IPS-11a (cell line): ENCODE data around the gene SUPT6H.
"Not testable (repeated sequence)": the region's sequence is repeated elsewhere in the genome, so short reads cannot be mapped to it uniquely, and the experiment has no call there.

Source experiments
- H3K4me3 ChIP-seq: one replicate; pipeline ENCODE4 v1.5.1; 2013; ENCODE audit warnings: low read depth, low read length, control low read depth

SUPT6H gene

DNA sequence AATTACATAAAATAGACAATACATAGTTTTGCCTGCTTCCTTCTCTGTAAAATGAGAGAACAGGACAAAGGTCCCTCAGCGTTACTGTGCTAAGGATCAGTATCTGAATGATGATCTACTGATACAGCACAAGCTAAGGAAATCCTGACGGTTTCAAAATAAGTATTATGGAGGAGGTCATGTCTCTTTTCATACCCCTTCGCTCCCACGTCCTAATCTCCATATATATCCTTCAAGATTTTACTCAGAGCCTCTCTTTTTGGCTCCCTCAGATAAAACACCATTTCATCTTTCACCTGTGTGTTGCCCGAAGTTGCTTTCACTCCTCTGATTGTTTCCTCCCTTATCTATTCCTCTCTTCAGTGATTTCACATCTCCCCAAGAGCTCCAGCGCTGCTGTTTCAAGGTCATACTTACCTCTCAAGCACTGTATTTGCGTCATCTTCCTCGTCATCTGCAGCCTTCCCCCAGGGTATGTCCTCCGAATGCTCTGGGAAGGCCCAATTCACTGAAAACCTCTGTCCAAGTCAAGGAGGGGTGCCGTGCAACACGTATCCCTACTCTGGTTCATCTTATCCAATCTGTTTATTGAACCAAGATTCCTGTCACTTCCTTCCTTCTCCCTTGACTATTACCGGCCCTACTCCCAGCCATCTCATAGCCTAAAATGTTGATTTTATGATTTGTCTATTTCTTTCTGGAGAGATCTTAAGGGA lies 15.8 kb upstream of the SUPT6H start:
- no peak overlapping the region for H3K4me3 ChIP-seq

DNA sequence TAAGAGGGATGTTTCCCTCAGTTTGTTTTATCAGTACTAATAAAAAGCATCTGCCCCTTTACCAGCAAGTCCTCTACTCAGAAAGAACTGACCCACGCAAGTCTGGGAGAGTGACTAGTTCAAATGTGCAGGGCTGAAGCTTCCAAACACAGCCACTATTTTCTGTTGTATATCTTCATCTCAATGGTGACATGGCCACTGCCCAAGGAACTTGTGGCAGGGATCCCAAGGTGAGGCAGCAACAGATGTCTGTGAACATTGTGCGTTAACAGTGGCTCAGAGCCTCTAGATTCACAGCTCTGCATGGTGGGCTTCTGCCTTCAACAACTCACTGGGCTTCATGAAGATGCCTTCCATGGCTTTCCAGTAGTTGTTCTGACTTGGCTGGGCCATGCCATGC lies 13.3 kb upstream of the SUPT6H start:
- H3K4me3 ChIP-seq = no peak overlapping the region

DNA sequence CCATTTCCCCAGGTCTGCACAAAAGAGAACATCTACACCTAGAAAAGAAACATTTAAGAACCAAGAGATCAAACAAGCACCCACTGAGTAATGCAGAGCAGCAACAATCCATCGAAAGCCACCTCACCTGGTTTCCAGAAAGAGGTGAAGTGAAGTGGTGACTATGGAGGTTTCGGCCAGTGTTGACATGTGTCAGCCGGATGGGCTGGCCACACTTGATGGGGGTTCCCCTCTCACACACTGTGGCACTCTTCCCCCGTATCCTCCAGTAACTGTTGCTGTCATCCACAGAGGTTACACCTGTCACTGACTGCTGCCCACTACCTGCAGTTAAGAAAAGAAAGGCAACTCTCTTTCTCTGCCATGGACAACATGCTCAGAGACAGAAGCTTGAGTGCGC lies 6.8 kb upstream of the SUPT6H start:
- H3K4me3 ChIP-seq = no peak overlapping the region

DNA sequence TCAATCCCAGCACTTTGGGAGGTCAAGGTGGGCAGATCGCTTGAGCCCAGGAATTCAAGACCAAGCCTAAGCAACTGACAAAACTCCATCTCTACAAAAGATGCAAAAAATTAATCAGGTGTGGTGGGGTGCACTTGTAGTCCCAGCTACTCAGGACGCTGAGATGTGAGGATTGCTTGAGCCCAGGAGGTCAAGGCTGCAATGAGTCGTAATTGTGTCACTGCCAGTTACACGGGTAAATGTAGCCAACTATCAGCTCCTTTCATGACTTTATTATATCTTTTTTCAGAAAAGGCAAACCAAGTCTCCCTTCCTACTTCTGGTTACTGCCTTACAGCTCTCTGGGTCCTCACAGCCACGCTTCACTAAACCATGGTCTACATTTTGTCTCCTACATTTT lies 4.2 kb upstream of the SUPT6H start:
- no peak overlapping the region for H3K4me3 ChIP-seq

DNA sequence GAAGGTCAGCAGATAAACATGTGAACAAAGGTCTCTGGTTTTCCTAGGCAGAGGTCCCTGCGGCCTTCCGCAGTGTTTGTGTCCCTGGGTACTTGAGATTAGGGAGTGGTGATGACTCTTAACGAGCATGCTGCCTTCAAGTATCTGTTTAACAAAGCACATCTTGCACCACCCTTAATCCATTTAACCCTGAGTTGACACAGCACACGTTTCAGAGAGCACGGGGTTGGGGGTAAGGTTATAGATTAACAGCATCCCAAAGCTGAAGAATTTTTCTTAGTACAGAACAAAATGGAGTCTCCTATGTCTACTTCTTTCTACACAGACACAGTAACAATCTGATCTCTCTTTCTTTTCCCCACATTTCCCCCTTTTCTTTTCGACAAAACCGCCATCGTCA lies 3.7 kb upstream of the SUPT6H start:
- not testable (repeated sequence) for H3K4me3 ChIP-seq

DNA sequence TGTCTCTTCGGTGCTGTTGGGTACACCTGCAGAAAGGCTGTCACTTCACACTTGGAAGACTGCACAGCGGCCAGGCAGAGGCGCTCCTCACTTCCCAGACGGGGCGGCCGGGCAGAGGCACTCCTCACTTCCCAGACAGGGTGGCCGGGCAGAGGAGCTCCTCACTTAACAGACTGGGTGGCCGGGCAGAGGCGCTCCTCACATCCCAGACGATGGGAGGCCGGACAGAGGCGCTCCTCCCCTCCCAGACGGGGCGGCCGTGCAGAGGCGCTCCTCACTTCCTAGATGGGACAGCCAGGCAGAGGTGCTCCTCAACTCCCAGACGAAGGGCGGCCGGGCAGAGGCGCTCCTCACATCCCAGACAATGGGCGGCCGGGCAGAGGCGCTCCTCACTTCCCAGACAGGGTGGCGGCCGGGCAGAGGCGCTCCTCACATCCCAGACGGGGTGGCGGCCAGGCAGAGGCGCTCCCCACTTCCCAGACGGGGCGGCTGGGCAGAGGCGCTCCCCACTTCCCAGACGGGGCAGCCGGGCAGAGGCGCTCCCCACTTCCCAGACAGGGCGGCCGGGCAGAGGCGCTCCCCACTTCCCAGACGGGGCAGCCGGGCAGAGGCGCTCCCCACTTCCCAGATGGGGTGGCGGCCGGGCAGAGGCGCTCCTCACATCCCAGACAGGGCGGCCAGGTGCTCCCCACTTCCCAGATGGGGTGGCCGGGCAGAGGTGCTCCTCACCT lies 3.1 kb upstream of the SUPT6H start:
- H3K4me3 ChIP-seq = not testable (repeated sequence)

DNA sequence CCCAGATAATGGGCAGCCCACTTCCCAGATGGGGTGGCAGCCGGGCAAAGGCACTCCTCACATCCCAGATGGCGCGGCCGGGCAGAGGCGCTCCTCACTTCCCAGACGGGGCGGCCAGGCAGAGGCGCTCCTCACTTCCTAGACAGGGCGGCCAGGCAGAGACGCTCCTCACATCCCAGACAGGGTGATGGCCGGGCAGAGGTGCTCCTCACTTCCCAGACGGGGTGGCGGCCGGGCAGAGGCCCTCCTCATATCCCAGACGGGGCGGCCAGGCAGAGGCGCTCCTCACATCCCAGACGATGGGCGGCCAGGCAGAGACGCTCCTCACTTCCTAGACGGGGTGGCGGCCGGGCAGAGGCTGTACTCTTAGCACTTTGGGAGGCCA lies 2.5 kb upstream of the SUPT6H start:
- not testable (repeated sequence) for H3K4me3 ChIP-seq

DNA sequence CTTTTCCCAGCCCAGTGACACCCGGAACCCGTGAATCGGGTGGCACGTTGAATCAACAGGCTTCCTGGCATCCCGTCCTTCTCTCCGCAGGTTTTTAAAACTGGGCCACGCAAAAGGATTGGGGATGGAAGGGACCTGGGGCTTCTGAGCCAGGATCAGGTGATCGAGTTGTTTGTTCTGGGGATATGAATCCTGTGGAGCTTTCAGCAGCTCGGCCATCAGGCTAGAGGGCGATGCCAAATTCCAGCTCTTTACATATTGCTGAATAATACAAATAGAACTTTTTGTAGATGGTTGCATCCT lies 473 bp downstream of the SUPT6H start:
- peak overlapping the region; percentile 97 for H3K4me3 ChIP-seq

DNA sequence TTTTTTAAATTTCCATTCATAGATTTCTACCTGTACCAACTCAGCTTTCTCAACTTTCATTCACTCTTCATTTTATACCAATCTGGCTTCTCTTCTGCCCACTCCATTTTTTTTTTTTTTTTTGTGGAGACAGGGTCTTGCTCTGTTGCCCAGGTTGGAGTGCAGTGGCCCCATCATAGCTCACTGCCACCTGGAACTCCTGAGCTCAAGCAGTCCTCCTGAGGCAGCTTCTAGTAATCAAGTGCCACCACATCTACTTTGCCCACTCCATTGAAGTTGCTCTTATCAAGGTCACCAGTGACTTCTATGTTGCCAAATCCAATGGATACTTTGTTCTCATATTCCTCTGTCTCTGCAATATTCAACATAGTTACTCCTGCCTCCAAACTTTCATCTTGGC lies 1.7 kb downstream of the SUPT6H start:
- H3K4me3 ChIP-seq = no peak overlapping the region

DNA sequence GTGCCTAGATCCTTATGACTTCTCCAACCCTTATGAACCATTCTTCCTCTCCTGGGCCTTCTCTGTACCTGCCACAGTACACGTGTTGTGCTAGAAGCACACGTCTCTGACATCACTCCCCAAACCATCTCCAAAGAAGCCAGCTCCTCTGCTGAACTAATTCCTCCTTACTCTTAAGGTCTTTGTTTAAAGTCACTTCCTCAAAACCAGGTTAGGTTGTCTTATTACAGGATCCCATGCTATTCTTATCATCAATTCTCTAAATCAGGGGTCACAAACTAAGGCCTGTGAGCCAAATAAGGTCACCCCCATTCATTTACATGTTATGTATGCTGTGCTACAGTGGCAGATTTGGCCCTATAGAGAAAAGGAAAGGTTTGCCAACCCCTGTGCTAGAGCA lies 4.0 kb downstream of the SUPT6H start:
- no peak overlapping the region for H3K4me3 ChIP-seq

DNA sequence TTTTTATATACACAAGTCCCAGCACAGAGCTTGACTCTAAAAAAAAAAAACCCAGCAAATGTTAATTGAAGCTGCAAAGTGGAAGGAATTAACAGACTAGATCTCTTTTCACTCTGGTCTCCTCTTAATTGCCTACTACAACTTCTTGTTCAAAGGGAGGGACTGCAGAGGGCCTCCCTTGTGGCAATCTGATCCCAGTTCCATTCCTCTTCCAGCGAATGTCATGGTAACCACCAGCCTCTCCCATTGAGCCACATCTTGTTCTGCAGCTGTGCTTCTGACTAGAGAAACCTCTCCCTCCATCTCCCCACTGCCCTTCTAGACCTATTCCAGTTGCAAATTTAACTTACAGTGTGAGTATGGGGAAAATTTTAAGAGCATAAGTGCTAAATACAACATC lies 5.9 kb downstream of the SUPT6H start:
- H3K4me3 ChIP-seq = no peak overlapping the region

DNA sequence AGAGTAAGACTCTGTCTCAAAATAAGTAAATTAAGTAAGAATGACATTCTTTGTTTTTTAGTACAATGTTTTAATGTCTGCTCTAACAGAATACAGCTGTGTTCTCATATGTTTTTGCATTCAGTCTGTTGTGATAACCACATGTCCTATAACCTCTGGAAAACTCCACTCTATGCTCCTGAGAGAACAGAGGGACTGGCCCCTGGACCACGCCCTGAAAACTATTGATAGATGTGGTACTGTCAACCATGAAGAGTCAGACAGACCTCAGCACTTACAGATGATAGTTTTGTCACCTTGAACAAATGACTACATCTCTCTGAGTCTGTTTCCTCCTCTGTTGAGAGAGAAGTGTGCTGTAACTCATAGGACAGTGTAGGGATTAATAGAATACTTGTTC lies 7.9 kb downstream of the SUPT6H start:
- no peak overlapping the region for H3K4me3 ChIP-seq

DNA sequence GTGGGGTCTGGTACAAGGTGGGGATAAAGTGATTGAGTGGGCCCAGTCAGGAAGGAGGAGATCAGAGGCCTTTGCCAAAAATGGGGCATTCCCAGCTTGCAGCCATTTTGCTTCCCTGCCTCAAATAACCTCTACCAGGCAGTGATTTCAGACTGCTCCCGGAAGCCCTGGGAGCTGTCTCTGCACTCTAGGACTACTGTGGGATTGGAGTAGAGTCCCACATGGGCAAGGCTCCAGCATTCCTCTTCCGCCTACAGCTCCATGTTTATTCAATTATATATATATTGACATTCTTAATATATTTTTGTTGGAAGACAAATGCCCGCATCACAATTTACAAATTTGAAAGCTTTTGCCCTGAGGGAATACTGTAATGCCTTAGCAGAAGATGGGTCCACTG lies 13.5 kb downstream of the SUPT6H start:
- no peak overlapping the region for H3K4me3 ChIP-seq

DNA sequence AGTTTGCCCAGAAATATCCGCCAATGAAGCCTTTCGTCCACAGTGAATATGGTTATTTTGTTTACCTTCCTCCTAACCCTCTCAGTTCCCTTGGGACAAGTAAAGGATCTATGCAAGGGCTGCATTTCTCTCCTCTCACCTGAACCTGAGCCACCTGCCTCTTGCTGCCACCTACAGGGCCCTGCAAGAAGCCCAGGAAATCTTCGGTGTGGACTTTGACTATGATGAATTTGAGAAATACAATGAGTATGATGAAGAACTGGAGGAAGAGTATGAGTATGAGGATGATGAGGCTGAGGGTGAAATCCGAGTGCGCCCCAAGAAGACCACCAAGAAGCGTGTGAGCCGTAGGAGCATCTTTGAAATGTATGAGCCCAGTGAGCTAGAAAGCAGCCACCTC lies 14.0 kb downstream of the SUPT6H start:
- no peak overlapping the region for H3K4me3 ChIP-seq

DNA sequence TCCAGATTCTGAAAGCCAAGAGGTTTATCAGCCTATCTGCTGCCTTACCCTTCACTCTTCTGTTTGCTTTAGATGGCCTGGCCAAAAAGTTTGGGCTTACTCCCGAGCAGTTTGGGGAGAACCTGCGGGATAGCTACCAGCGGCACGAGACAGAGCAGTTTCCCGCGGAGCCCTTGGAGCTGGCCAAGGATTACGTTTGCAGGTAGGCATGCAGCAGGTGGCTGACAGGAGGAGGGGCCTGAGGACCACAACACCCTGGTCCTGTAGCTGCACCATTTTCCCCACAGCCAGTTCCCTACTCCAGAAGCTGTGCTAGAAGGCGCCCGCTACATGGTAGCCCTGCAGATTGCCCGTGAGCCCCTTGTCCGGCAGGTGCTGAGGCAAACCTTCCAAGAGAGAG lies 20.6 kb downstream of the SUPT6H start:
- no peak overlapping the region for H3K4me3 ChIP-seq

DNA sequence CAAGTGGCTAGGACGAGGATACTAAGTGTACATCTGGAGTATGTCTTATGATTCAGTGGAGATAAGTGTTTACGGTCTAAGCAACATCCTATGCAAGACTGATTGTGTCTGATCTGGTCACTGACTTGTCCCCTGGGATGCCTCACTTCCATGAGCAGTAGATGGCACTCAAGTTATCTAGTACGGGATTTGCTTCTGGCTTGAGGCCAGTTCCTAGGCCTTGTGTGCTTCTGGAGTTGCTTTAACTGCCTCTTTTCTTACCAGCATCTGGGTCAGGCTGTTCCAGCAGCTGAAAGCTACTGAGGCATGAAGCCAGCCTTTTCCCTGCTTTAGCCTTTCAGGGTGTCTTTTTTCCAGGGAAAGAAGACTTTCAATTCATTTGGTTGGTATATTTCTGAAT lies 23.0 kb downstream of the SUPT6H start:
- no peak overlapping the region for H3K4me3 ChIP-seq

DNA sequence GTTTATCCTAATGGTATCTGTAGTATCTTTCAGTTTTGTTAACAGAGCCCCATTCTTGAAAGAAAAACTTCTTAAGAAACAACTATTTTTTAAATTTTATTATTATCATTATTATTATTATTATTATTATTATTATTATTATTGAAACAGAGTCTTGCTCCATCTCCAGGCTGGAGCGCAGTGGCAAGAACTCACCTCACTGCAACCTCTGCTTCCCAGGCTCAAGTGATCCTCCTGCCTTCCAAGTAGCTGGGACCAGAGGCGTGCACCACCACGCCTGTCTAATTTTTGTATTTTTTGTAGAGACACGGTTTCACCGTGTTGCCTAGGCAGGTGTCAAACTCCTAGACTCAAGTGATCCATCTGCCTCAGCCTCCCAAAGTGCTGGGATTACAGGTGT lies 23.4 kb downstream of the SUPT6H start:
- no peak overlapping the region for H3K4me3 ChIP-seq

DNA sequence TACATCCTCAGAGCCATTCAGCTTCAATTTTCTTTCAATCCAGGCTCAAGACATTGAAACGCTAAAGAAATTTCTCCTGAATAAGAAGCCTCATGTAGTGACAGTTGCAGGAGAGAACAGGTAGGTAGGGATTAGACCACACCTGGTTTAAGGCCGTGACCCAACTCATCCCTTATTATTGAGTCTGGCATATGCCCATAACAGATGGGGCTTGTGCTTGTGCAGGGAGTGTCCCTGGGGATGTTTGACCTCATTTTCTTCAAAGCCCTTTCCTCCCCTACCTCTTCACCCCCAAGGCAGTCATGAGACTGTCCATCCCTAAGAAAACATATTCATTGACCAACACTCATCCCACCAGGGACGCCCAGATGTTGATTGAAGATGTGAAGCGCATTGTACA lies 24.3 kb downstream of the SUPT6H start:
- H3K4me3 ChIP-seq = no peak overlapping the region

DNA sequence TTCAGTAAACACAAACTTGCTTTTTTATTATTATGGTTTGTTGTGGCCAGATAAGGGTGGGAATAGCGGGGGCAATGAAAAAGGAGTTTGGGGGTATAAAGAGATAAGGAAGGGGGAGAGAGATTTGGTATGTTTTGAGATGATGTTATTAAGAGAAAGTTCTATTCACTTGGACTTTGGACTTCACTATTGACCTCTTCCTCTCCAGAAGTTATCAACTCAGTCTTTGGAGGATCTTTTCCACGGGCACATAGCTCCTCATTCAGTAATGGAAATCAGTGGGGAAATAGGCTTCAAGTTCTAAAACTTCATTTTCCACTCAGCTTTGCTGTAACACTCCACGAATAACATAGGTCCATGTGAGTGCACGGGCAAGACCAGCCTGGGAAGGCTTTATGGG lies 26.5 kb downstream of the SUPT6H start:
- H3K4me3 ChIP-seq = no peak overlapping the region

DNA sequence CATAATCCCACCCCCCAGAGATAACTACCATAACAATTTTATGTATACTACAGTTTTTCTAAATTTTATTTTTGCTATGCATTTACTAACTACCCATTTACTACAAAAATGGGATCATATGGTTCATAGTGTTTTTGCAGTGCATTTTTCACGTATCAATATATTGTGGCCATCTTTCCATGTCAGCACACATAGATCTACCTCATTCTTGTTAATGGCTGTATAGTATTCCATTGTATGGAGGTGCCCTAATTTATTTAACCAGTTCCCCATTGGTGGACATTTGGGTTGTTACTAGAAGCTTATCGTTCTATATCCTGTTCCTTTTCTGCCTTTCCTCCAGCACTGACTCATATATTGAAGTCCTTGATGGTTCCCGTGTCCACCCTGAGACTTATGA lies 27.0 kb downstream of the SUPT6H start:
- no peak overlapping the region for H3K4me3 ChIP-seq

DNA sequence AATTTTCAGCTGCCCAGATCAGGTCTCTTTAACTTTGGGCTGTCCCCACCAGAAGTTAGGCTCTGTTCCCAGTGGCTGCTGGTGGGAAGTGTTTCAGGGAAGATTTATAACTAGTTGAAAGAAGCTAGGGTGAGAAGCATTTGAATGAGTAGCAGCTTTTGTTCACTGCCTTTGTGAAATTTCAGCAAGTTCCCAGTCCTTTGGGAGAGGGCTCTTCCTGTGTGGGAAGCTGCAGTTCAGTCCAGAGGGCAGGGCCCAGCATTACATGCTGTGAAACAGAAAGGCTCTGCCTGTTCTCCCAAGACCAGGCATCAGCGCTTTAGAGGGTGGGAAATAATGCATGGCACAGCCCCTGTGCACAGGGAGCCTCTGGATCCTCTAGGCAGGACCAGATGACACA lies 31.9 kb downstream of the SUPT6H start:
- no peak overlapping the region for H3K4me3 ChIP-seq

DNA sequence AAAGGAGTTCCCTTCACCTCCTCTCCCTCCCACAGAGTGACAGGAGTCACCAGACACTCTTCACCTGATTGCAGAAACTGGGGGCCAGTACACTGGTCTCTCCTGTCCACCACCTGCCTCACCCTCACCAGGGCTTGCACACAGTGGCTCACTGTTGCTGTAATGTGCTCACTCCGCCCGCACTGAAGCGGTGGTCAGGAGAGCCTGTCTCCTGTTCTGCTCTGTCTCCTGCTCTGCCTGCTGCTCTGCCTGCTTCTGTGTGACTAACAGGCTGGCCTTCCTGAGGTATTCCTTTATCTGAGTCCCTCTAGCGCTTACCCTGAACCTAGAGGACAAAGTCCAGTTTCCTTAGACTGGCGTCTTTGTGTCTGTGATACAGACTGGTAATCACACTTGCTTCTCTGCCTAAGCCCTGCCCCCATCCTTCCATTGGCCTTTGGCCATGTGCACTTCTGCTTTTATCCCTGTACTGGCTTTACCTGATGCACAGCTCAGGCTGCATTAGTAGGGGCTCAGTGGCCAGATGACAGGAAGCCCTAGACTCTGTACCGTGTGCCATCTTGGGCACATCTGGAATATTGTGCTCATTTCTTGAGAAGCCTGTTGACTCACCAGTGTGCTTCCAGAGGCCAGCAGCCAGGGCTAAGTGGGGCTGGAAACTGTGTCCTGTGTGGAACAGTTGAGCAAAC lies 36.4 kb downstream of the SUPT6H start:
- no peak overlapping the region for H3K4me3 ChIP-seq

DNA sequence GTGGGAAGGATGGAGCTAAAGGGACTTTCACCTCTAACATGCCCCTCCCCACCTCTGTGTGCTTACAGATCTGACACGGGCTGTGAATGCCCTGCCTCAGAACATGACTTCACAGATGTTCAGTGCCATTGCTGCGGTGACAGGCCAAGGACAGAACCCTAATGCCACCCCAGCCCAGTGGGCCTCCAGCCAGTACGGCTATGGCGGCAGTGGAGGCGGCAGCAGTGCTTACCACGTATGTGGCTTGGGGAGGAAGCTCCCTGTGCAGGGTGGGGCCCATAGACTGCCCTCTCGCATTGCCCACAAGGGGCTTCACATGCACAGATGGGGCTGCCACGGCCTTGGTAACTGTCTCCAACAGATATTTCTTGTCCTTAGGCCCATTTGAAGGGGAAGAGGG lies 38.3 kb downstream of the SUPT6H start:
- no peak overlapping the region for H3K4me3 ChIP-seq
